HG03432 (cell line): ENCODE data around the gene ANKRD53.
A peak's percentile ranks its signal among the peaks of the same experiment; 100 is the strongest.
"Not testable (repeated sequence)": the region's sequence is repeated elsewhere in the genome, so short reads cannot be mapped to it uniquely, and the experiment has no call there.

Experiments
- ATAC-seq: cut with Tn5 transposase; IDR thresholded peaks from one replicate; pipeline ENCODE4 v1.9.1; 2021; ENCODE audit warnings: mild to moderate bottlenecking, moderate library complexity; ENCODE audit not compliant: unreplicated experiment

ANKRD53 gene

GRCh38 chr2:70988151-70988550, 9.7 kb downstream of the ANKRD53 start:
- ATAC-seq = no peak

GRCh38 chr2:70988726-70989648, 10.6 kb downstream of the ANKRD53 start:
- no peak for ATAC-seq

- ATAC-seq = no peak
These were observed 11.8 kb downstream of the ANKRD53 start for GRCh38 chr2:70990216-70990615.

GRCh38 chr2:70991142-70991541, 12.7 kb downstream of the ANKRD53 start:
- ATAC-seq = no peak

GRCh38 chr2:70991742-70992141, 13.3 kb downstream of the ANKRD53 start:
- no peak for ATAC-seq

GRCh38 chr2:70992945-70993853, 14.8 kb downstream of the ANKRD53 start:
- no peak for ATAC-seq

- ATAC-seq = peak; percentile 33
These were observed 15.7 kb downstream of the ANKRD53 start for GRCh38 chr2:70994009-70994698.

- ATAC-seq = peak; percentile 98
These were observed 16.4 kb downstream of the ANKRD53 start, which contains the start of gene TEX261 for GRCh38 chr2:70994699-70995425. TSS of gene TEX261 (minus strand) at chr2:70994873. CDS start at chr2:70994757, 116 bp downstream.

GRCh38 chr2:70995426-70995729, 16.9 kb downstream of the ANKRD53 start:
- ATAC-seq = peak; percentile 45

- ATAC-seq = not testable (repeated sequence)
These were observed 20.5 kb downstream of the ANKRD53 start for GRCh38 chr2:70998885-70999284.

GRCh38 chr2:70999362-70999761, 20.9 kb downstream of the ANKRD53 start:
- ATAC-seq = no peak

GRCh38 chr2:70999931-71000330, 21.5 kb downstream of the ANKRD53 start:
- ATAC-seq = not testable (repeated sequence)

- peak; percentile 97 for ATAC-seq
These were observed 22.6 kb downstream of the ANKRD53 start for GRCh38 chr2:71000780-71001591.

GRCh38 chr2:71001592-71001927, 23.1 kb downstream of the ANKRD53 start:
- ATAC-seq = no peak

GRCh38 chr2:71001981-71002570, 23.6 kb downstream of the ANKRD53 start:
- ATAC-seq = no peak

GRCh38 chr2:71003396-71003795, 25.0 kb downstream of the ANKRD53 start:
- no peak for ATAC-seq

GRCh38 chr2:71003966-71004755, 25.7 kb downstream of the ANKRD53 start:
- no peak for ATAC-seq

GRCh38 chr2:71004857-71005256, 26.4 kb downstream of the ANKRD53 start:
- no peak for ATAC-seq
